ENCODE data around the gene MT1E.
"Not testable (repeated sequence)": the region's sequence is repeated elsewhere in the genome, so short reads cannot be mapped to it uniquely, and the experiment has no call there.

MT1E gene

GRCh38 chr16:56672761-56673536 lies 47.4 kb downstream of the MT1E start:
- FAIRE-seq = no peak

GRCh38 chr16:56673921-56674320 lies 48.3 kb downstream of the MT1E start:
- no peak for FAIRE-seq

- not testable (repeated sequence) for FAIRE-seq
Measured at GRCh38 chr16:56674570-56674969, 49.0 kb downstream of the MT1E start.

- no peak for FAIRE-seq
Measured at GRCh38 chr16:56675685-56676210, 50.2 kb downstream of the MT1E start.
